ENCODE measurements around the gene TSPAN6.

TSPAN6 gene

DNA sequence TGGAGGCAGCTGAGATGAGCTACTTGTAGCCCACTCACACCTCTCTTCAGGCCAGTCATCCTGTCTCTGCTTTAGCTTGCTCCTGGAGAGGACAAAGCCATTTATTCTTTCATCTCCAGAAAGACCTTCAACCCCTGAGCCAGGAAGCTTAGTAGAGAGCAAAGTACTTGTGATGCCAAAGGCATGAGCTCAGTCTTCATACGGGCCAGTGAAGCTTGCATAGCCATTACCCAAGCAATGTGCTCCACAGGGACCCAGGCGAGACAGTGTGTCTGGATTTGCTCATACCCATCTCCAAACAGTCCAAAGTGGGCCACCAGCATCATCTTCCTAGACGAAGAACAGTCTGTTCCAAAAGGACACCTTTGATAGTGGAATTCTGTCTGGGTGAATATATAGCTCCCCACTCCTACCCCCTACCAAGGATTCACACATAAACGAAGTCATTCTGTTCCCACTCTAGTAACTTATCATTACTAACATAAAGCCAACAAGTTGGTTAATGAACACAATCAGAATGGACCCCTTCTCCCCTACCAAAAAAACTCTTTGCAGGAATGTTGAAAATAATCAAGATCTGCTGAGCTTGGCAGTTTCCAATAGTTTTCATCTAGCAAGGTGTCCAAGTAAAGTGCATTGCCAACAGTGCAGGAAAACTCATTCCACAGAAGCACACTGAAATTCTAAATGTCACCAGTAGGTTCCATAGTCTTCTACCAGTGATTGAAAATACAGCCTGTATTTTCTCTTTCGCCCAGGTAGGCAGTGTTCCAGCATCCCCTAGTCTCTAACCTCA, 45.2 kb downstream of the TSPAN6 start:
- FAIRE-seq (no peak), DNase-seq (ENCODE audit: low spot score) (no peak)

DNA sequence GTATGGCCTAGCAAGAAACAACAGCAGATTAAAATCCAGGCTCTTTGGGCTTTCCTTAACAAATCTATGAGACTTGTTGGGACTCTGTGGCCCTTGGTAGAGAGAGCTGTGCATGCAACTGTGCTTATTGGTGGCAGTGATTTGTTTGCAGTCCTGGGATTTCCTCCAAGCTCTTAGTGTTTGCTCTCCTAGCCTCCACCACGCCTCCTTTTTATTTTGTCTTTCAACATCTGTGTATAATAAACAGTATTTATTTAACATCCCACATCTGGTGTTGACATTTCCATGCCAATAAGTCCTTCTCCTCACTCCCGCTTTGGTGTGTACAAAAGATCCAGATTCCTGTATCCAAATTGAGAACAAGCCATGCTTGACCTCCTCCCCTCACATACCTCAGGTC, 48.7 kb downstream of the TSPAN6 start:
- DNase-seq (ENCODE audit: low spot score) (no peak), FAIRE-seq (no peak)

DNA sequence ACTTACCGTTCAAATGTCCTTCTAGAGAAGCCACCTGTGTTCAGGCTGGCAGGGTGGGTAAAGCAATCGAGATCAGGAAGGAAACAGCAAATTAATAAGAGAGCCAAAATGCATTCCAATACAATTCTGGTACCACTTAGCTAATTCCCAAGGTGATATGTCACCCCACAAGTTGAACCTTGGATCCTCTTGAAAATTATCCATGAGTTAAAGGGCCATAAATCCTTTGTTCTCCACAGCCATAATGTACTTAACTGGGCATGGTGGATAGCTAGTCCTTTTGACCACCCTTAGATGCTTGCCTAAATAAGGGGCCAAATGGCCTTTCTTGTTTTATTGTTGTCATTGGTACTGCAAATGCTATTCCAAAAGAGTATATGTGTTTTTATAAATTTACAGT, 49.9 kb downstream of the TSPAN6 start:
- DNase-seq (ENCODE audit: low spot score) (no peak), FAIRE-seq (no peak)

- FAIRE-seq (no peak), DNase-seq (ENCODE audit: low spot score) (no peak)
Observed at GRCh38 chrX:100584611-100585010, 52.0 kb downstream of the TSPAN6 start, which contains the start of gene TNMD. TNMD (plus strand) TSS chrX:100584936; CDS start chrX:100585019, 83 bp downstream.

Data from RCC 7860 (cell line).